Naive B cell (primary cell): ENCODE results near the gene CRB1. TPM values are rescaled to one million over a fixed set of nuclear protein-coding genes. Genes with fewer than 3 reads are reported as not detected.

ENCODE experiments used
- ATAC-seq, 2 donors: fragments of 150-1000 bp; cut with Tn5 transposase; 2 replicates each; pipeline ENCODE4 v1.10.0; 2021; ENCODE audit warnings: low read depth in 2 of 2, mild to moderate bottlenecking in 2 of 2, moderate library complexity in 2 of 2
- DNase-seq: peaks from one replicate; pipeline ENCODE4 v3.0.0; 2022
- H3K27ac Mint-ChIP-seq, 6 donors: one replicate each; pipeline ENCODE4 v1.8.0; 2020 to 2022; ENCODE audit warnings: mild to moderate bottlenecking in 6 of 6, mixed read lengths in 6 of 6, moderate library complexity in 5 of 6, inconsistent platforms in 2 of 6
- H3K27me3 Mint-ChIP-seq, 3 donors: one replicate each; pipeline ENCODE4 v1.8.0; 2021 to 2022; ENCODE audit warnings: mixed read lengths in 3 of 3, mild to moderate bottlenecking in 1 of 3
- H3K36me3 Mint-ChIP-seq, 2 donors: one replicate each; pipeline ENCODE4 v1.8.0; 2020 to 2022; ENCODE audit warnings: mixed read lengths in 2 of 2, inconsistent platforms in 1 of 2, mild to moderate bottlenecking in 1 of 2
- H3K4me1 Mint-ChIP-seq, 3 donors: one replicate each; pipeline ENCODE4 v1.8.0; 2020 to 2022; ENCODE audit warnings: mixed read lengths in 3 of 3, inconsistent platforms in 1 of 3, mild to moderate bottlenecking in 1 of 3, moderate library complexity in 1 of 3
- H3K4me3 Mint-ChIP-seq, 8 donors: one replicate each; pipeline ENCODE4 v1.8.0; 2020 to 2022; ENCODE audit warnings: mild to moderate bottlenecking in 8 of 8, mixed read lengths in 8 of 8, moderate library complexity in 8 of 8, inconsistent platforms in 2 of 8
- H3K9me3 Mint-ChIP-seq, 7 donors: one replicate each; pipeline ENCODE4 v1.8.0; 2020 to 2022; ENCODE audit warnings: mixed read lengths in 7 of 7, mild to moderate bottlenecking in 5 of 7, inconsistent platforms in 2 of 7, moderate library complexity in 1 of 7
- polyA plus RNA-seq, 6 donors: library from polyadenylated mRNA; unstranded; fragments of 300-500 nt; fragmentation: Illumina TruSeq; gene quantifications; one replicate each; pipeline ENCODE4 v1.2.3, GENCODE V29; 2021; ENCODE audit warnings: low read depth in 6 of 6

CRB1 gene
- polyA plus RNA-seq, 6 donors from 2014 or later: 0.09 to 1.4 (median 0.30) TPM; not detected in 2

- Mint-ChIP-seq H3K27ac (no peak overlapping the region), H3K4me1 (peaks cover 0 to 3% (median 0%) of the 10 kb centered on the region in 3 donors), H3K4me3 (no peak overlapping the region), H3K9me3 (no peaks in the 10 kb centered on the region), H3K27me3 (no peaks in the 10 kb centered on the region), H3K36me3 (no peaks in the 10 kb centered on the region)
- ATAC-seq: peak in 1 of 2 donors; percentile 54
- DNase-seq: peak; percentile 23
Measured at GRCh38 chr1:197521118-197521739, 253.2 kb downstream of the CRB1 start.

DNA sequence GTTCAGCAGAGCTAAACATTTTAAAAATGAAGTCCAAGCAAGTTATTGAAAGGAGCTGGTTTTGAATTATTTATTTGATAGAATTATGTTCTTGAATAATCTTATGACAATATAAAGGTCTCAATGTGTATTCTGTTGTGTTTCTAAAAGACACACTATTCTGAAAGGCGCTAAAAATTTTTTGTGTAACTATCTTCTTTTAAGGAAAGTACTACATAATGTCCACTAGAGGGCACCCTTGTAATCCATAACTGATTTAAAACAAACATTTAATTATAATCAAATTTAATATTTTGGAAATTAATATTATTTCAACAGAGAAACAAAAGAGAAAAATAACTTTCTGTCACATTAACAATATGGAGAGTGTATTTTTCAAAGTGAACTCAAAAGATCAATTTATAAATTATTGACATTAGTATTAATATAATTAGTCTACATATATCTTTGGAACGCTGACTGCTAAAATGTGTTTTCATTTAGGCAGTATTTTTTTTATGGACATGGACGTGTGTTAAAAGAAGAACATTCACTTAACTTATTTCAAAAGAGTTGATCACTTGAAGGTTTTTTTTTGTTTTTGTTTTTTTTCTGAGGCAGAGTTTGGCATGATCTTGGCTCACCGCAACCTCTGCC lies 258.8 kb downstream of the CRB1 start:
- Mint-ChIP-seq H3K27me3 (no peaks in the 10 kb centered on the region), H3K9me3 (no peaks in the 10 kb centered on the region), H3K27ac (no peak overlapping the region), H3K4me3 (no peak overlapping the region), H3K36me3 (no peaks in the 10 kb centered on the region), H3K4me1 (no peaks in the 10 kb centered on the region)
- DNase-seq: peak; percentile 23
- ATAC-seq: no peak

Other genes with a start within 250 kb of the CRB1 start
- not detected for gene F13B, start 201.0 kb upstream of the CRB1 start, polyA plus RNA-seq
- gene ASPM, start 121.6 kb upstream of the CRB1 start, polyA plus RNA-seq: not detected
- 1 to 10 TPM; 2.2 to 4.8 (median 4.1) TPM for gene ZBTB41, start 67.0 kb upstream of the CRB1 start, polyA plus RNA-seq